K562 (cell line): ENCODE measurements around the gene CRTC3. TPM values are rescaled to one million over a fixed set of nuclear protein-coding genes. Genes with fewer than 3 reads are reported as not detected.

Experiments used
- ARID3B ChIP-seq: fragments of 250-450 bp; sonication (Bioruptor Pico); IDR thresholded peaks from 2 replicates; pipeline ENCODE4 v1.4.0; 2020; ENCODE audit warnings: borderline replicate concordance
- HDAC6 ChIP-seq: IDR thresholded peaks from 2 replicates; pipeline ENCODE4 v1.6.1; 2012; ENCODE audit warnings: low read depth, mild to moderate bottlenecking, control low read depth, inconsistent platforms, low read length, moderate library complexity
- HOMEZ ChIP-seq: fragments of 250-450 bp; sonication (Bioruptor Pico); IDR thresholded peaks from 2 replicates; pipeline ENCODE4 v1.4.0; 2020; ENCODE audit warnings: mild to moderate bottlenecking, moderate library complexity
- KLF1 ChIP-seq: fragments of 450-650 bp; IDR thresholded peaks from 2 replicates; pipeline ENCODE4 v1.6.1; 2016; ENCODE audit warnings: missing genetic modification characterization, missing compliant biosample characterization
- MAFK ChIP-seq: IDR thresholded peaks from 2 replicates; pipeline ENCODE4 v1.6.1; 2011; ENCODE audit warnings: low read length, improper control_type of control experiment
- NFIC ChIP-seq: fragments of 450-650 bp; IDR thresholded peaks from 2 replicates; pipeline ENCODE4 v1.6.1; 2017; ENCODE audit warnings: mild to moderate bottlenecking, inconsistent platforms
- REST ChIP-seq, 2 experiments: fragments of 450-650 bp; formaldehyde crosslinking in 1 of 2; IDR thresholded peaks; 2 replicates each; pipeline versions ENCODE4 v1.4.0 to v1.6.1; 2014 to 2020; ENCODE audit warnings: mild to moderate bottlenecking in 2 of 2, borderline replicate concordance in 1 of 2, low read depth in 1 of 2
- SRSF1 ChIP-seq: fragments of 200-400 bp; formaldehyde crosslinking; IDR thresholded peaks from 2 replicates; pipeline ENCODE4 v1.6.1; 2017; ENCODE audit warnings: mild to moderate bottlenecking, low read depth, low read length, moderate library complexity
- TAF1 ChIP-seq: IDR thresholded peaks from 2 replicates; pipeline ENCODE4 v1.6.1; 2011; ENCODE audit warnings: mild to moderate bottlenecking, low read length, moderate library complexity; ENCODE audit not compliant: insufficient read depth, control insufficient read depth, severe bottlenecking; ENCODE audit errors: extremely low read depth
- ZNF124 ChIP-seq: sonication (generic); formaldehyde crosslinking; IDR thresholded peaks from 2 replicates; pipeline ENCODE4 v1.8.1; 2022; ENCODE audit warnings: missing genetic modification reagents
- polyA plus RNA-seq, 8 experiments: library from polyadenylated mRNA; depleted of rRNA in 4 of 8; stranded (reverse) in 5 of 8; unstranded in 3 of 8; fragments of >200 nt; fragmentation: Nextera tagmentation in 2 of 8; fragmentation: Illumina TruSeq in 1 of 8; extraction: Ambion mirVana in 2 of 8; extraction: Trizol in 1 of 8; gene quantifications; 2 replicates each; pipeline versions ENCODE4 v1.2.1 to v1.2.3, GENCODE V29; 2011 to 2014; ENCODE audit warnings: inconsistent platforms in 1 of 8, missing spikeins in 1 of 8
- total RNA-seq, 7 experiments: library from RNA; depleted of rRNA in 6 of 7; stranded (reverse); fragments of >200 nt in 6 of 7; fragmentation: Illumina TruSeq in 2 of 7; extraction: Trizol in 2 of 7; gene quantifications; 2 replicates each; pipeline versions ENCODE4 v1.2.1 to v1.2.3, GENCODE V29; 2011 to 2021; ENCODE audit warnings: low replicate concordance in 1 of 7

Gene CRTC3
- total and polyA plus RNA-seq, 9 of the 15 experiments (the other 6 are each of a cell fraction or from before 2014, with no cell fraction given) = 1.2 to 19.0 (median 11.6) TPM

- no peak for TF ChIP-seq MAFK
- no peak for TF ChIP-seq TAF1
- TF ChIP-seq ZNF124 (CRISPR knock-in tag) = no peak
- TF ChIP-seq ARID3B (CRISPR knock-in tag) = no peak
- no peak for TF ChIP-seq HDAC6
- TF ChIP-seq HOMEZ = no peak
- no peak for TF ChIP-seq KLF1 (tag)
- TF ChIP-seq NFIC = no peak
- TF ChIP-seq REST (IDR thresholded peaks at IDR 0.05; ENCODE audit: borderline replicate concordance) = no peak
- no peak for TF ChIP-seq REST (CRISPR knock-in tag; IDR thresholded peaks at IDR 0.05; ENCODE audit: low read depth)
- TF ChIP-seq SRSF1 = no peak
Observed at GRCh38 chr15:90512276-90512675, 17.4 kb upstream of the CRTC3 start (continued).
